Endothelial cell of umbilical vein (primary cell): Measurements from ENCODE around the gene SMAD5. TPM values are rescaled to one million over a fixed set of nuclear protein-coding genes. Genes with fewer than 3 reads are reported as not detected.

ENCODE experiments used
- BruUV-seq: library from RNA; stranded (reverse); fragments of 400-500 nt; replicated peaks from 2 replicates; lab custom pipeline; 2021; lab: Mats Ljungman, UMichigan
- CTCF ChIA-PET: fragments of 300-600, 350-600 bp; sonication (Branson Sonifier 250); formaldehyde crosslinking; loops from one replicate; lab custom pipeline; 2021; ENCODE audit warnings: antibody characterized with exemption, inconsistent platforms; lab: Charles Lee
- POLR2A ChIA-PET: fragments of 300-600, 350-600 bp; sonication (Branson Sonifier 250); formaldehyde crosslinking; loops from one replicate; lab custom pipeline; 2021; ENCODE audit warnings: antibody characterized with exemption, inconsistent platforms; lab: Charles Lee
- DNase-seq: peaks from one replicate; pipeline ENCODE4 v3.0.0-alpha.2; 2011; ENCODE audit warnings: low read depth, low spot score
- FAIRE-seq: peaks from 2 replicates; lab custom pipeline; 2011; peaks lifted over from hg19 to GRCh38; lab: Jason Lieb, UNC
- H2AFZ ChIP-seq: 2 replicates; pipeline ENCODE4 v1.6.0; 2012; ENCODE audit warnings: low read depth, low read length, control low read depth, inconsistent platforms
- H3K27ac ChIP-seq: 2 replicates; pipeline ENCODE4 v1.5.1; 2011; ENCODE audit warnings: low read depth, mild to moderate bottlenecking, control low read depth, low read length, moderate library complexity; ENCODE audit not compliant: insufficient read depth
- H3K27me3 ChIP-seq, 2 experiments: 2 replicates each; pipeline versions ENCODE4 v1.6.0 to v1.6.1; 2011; ENCODE audit warnings: low read length in 2 of 2, mixed read lengths in 1 of 2; ENCODE audit not compliant: control insufficient read depth in 2 of 2, insufficient read depth in 2 of 2
- H3K36me3 ChIP-seq, 2 experiments: 2 replicates in 1 of 2; 3 replicates in 1 of 2; pipeline ENCODE4 v1.5.1; 2011; ENCODE audit warnings: low read length in 2 of 2, mild to moderate bottlenecking in 1 of 2, moderate library complexity in 1 of 2; ENCODE audit not compliant: control insufficient read depth in 2 of 2, insufficient read depth in 2 of 2; ENCODE audit errors: extremely low read depth in 1 of 2
- H3K4me1 ChIP-seq: 3 replicates; pipeline ENCODE4 v1.5.1; 2011; ENCODE audit warnings: mild to moderate bottlenecking, low read length; ENCODE audit not compliant: control insufficient read depth, insufficient read depth; ENCODE audit errors: extremely low read depth
- H3K4me2 ChIP-seq: 2 replicates; pipeline ENCODE4 v1.6.1; 2011; ENCODE audit warnings: low read length, control low read depth, mixed read lengths; ENCODE audit not compliant: insufficient read depth
- H3K4me3 ChIP-seq, 3 experiments: fragments of 200-600 bp in 1 of 3; sonication (generic), shearing (Covaris generic) in 1 of 3; replicated peaks in 1 of 3; 2 replicates each; pipeline ENCODE4 v1.5.1; 2011 to 2016; ENCODE audit warnings: control low read depth in 3 of 3, low read length in 3 of 3, mild to moderate bottlenecking in 2 of 3, inconsistent platforms in 1 of 3, low read depth in 1 of 3, moderate library complexity in 1 of 3; ENCODE audit not compliant: insufficient read depth in 1 of 3
- H3K79me2 ChIP-seq: 2 replicates; pipeline ENCODE4 v1.6.0; 2012; ENCODE audit warnings: low read length, inconsistent platforms; ENCODE audit not compliant: control insufficient read depth, insufficient read depth
- H3K9ac ChIP-seq: replicated peaks from 2 replicates; pipeline ENCODE3; 2011; ENCODE audit warnings: low read length, control low read depth; ENCODE audit not compliant: insufficient read depth; ENCODE audit errors: extremely low read depth
- H3K9me1 ChIP-seq: replicated peaks from 3 replicates; pipeline ENCODE4 v1.6.0; 2011; ENCODE audit warnings: mild to moderate bottlenecking, low read length; ENCODE audit not compliant: control insufficient read depth, insufficient read depth; ENCODE audit errors: extremely low read depth
- H3K9me3 ChIP-seq: replicated peaks from 2 replicates; pipeline ENCODE4 v1.5.1; 2012; ENCODE audit warnings: low read length, inconsistent platforms; ENCODE audit not compliant: control insufficient read depth, insufficient read depth
- H4K20me1 ChIP-seq: replicated peaks from 2 replicates; pipeline ENCODE3; 2011; ENCODE audit warnings: mild to moderate bottlenecking, low read length; ENCODE audit not compliant: control insufficient read depth, insufficient read depth; ENCODE audit errors: extremely low read depth
- EZH2 ChIP-seq: IDR thresholded peaks from 2 replicates; pipeline ENCODE4 v1.6.1; 2012; ENCODE audit warnings: borderline replicate concordance, low read depth, mild to moderate bottlenecking, moderate library complexity, low read length, inconsistent platforms; ENCODE audit not compliant: severe bottlenecking
- FOS ChIP-seq: IDR thresholded peaks from 2 replicates; pipeline ENCODE4 v1.6.1; 2011; ENCODE audit warnings: mild to moderate bottlenecking, low read length, moderate library complexity, borderline replicate concordance; ENCODE audit not compliant: insufficient read depth
- GATA2 ChIP-seq: IDR thresholded peaks from 2 replicates; pipeline ENCODE4 v1.7.0; 2011; ENCODE audit warnings: low read depth, mild to moderate bottlenecking, moderate library complexity, mixed read lengths, low read length; ENCODE audit not compliant: insufficient read length, insufficient read depth
- JUN ChIP-seq: IDR thresholded peaks from 2 replicates; pipeline ENCODE4 v1.6.1; 2011; ENCODE audit warnings: borderline replicate concordance, low read depth; ENCODE audit not compliant: insufficient read length, insufficient read depth
- MYC ChIP-seq: IDR thresholded peaks from one replicate; pipeline ENCODE4 v1.6.1; 2011; ENCODE audit warnings: mild to moderate bottlenecking, low read depth, low read length
- POLR2A ChIP-seq: IDR thresholded peaks from 2 replicates; pipeline ENCODE4 v1.6.1; 2012; ENCODE audit warnings: low read depth, mild to moderate bottlenecking, control low read depth, low read length
- POLR2AphosphoS5 ChIP-seq: IDR thresholded peaks from 2 replicates; pipeline ENCODE4 v1.6.1; 2012; ENCODE audit warnings: low read depth, mild to moderate bottlenecking, control low read depth, low read length, moderate library complexity; ENCODE audit not compliant: insufficient read depth
- dilution Hi-C: fragments of 300-500 bp; cut with MboI; formaldehyde crosslinking; loops from one replicate; pipeline ENCODE4 v1.15.0; 2019; ENCODE audit warnings: low sequenced_read_pairs; ENCODE audit not compliant: extremely low pct_ligation_motif_present
- intact Hi-C: fragments of 100-400 bp; cut with micrococcal nuclease; formaldehyde crosslinking; loops from one replicate; pipeline ENCODE4 v1.10.0; 2022
- polyA plus RNA-seq, 4 experiments: library from polyadenylated mRNA; depleted of rRNA in 3 of 4; stranded (reverse) in 3 of 4; unstranded in 1 of 4; fragments of >200 nt; gene quantifications; 2 replicates each; pipeline versions ENCODE4 v1.2.1 to v1.2.3, GENCODE V29; 2011 to 2012; ENCODE audit warnings: missing spikeins in 1 of 4
- total RNA-seq: library from RNA; stranded (reverse); gene quantifications from 2 replicates; pipeline ENCODE4 v1.2.3, GENCODE V29; 2021
- TF ChIP-seq, protein P1 (sequence below), 2 donors: IDR thresholded peaks; 1 replicate in 1 of 2; 2 replicates in 1 of 2; pipeline ENCODE4 v1.5.1; 2011; ENCODE audit warnings: low read length in 2 of 2, mild to moderate bottlenecking in 2 of 2, moderate library complexity in 2 of 2, control low read depth in 1 of 2, inconsistent platforms in 1 of 2, low read depth in 1 of 2; ENCODE audit not compliant: insufficient read depth in 1 of 2; ENCODE audit errors: extremely low read depth in 1 of 2
- TF ChIP-seq, protein P2 (sequence below): IDR thresholded peaks from 2 replicates; pipeline ENCODE4 v1.6.1; 2011; ENCODE audit not compliant: insufficient read depth, insufficient read length

The SMAD5 gene
- total and polyA plus RNA-seq, 2 donors (not counting 3 experiments of a cell fraction or from before 2014, with no cell fraction given), result 26.0 to 66.0 TPM

DNA sequence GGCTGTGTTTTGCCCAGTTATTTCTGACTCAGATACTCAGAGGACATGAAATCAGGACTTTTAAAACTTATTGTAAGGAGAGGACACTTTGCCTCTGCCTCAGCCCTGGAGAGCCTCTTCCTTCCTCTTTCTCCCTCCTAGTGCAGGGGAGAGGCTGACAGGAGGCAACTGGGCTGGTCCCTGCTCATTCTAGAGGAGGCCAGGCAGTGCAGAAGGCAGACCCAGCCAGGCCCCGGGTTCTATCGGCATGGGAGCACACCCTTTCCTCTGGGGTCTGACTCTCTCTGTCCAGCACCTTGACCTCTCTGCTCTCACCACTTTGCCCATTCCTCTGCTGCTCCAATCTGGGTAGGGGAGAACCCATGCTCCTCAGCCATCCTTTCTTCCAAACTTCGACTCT, 76.3 kb downstream of the SMAD5 start:
- TF ChIP-seq, protein P1, sequence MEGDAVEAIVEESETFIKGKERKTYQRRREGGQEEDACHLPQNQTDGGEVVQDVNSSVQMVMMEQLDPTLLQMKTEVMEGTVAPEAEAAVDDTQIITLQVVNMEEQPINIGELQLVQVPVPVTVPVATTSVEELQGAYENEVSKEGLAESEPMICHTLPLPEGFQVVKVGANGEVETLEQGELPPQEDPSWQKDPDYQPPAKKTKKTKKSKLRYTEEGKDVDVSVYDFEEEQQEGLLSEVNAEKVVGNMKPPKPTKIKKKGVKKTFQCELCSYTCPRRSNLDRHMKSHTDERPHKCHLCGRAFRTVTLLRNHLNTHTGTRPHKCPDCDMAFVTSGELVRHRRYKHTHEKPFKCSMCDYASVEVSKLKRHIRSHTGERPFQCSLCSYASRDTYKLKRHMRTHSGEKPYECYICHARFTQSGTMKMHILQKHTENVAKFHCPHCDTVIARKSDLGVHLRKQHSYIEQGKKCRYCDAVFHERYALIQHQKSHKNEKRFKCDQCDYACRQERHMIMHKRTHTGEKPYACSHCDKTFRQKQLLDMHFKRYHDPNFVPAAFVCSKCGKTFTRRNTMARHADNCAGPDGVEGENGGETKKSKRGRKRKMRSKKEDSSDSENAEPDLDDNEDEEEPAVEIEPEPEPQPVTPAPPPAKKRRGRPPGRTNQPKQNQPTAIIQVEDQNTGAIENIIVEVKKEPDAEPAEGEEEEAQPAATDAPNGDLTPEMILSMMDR (IDR thresholded peaks at IDR 0.05; ENCODE audit: extremely low read depth in 1 of 2, insufficient read depth in 1 of 2, low read depth in 1 of 2, low read length in 2 of 2), result no peak
- no peak for TF ChIP-seq EZH2
- TF ChIP-seq POLR2A, result no peak
- TF ChIP-seq MYC, result no peak
- TF ChIP-seq JUN, result no peak
- TF ChIP-seq POLR2AphosphoS5, result no peak
- TF ChIP-seq FOS, result no peak
- TF ChIP-seq, protein P2, sequence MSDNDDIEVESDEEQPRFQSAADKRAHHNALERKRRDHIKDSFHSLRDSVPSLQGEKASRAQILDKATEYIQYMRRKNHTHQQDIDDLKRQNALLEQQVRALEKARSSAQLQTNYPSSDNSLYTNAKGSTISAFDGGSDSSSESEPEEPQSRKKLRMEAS, result no peak
- no peak for TF ChIP-seq GATA2
- no peak for DNase-seq
- FAIRE-seq, result no peak
- no peak overlapping the region for H3K4me2 ChIP-seq
- no peak overlapping the region for H3K27ac ChIP-seq
- intact Hi-C loops, result no loop called here
- peaks cover 3 to 5% of the 10 kb centered on the region in 2 experiments for H3K27me3 ChIP-seq
- H3K9me3 ChIP-seq, result no peaks in the 10 kb centered on the region
- no peak overlapping the region for H2AFZ ChIP-seq
- POLR2A ChIA-PET, result no interaction called here
- no peaks in the 10 kb centered on the region for H3K36me3 ChIP-seq
- H3K9me1 ChIP-seq, result no peaks in the 10 kb centered on the region
- no peak overlapping the region for H3K9ac ChIP-seq
- BruUV-seq, result no TSS peak
- CTCF ChIA-PET, result interaction anchor here (1.1 to 2.0 kb wide), 6 partner anchors 15 to 322 kb away, joined by 3 to 5 read pairs (median 4); no protein-coding TSS in a partner anchor
- H3K79me2 ChIP-seq, result no peaks in the 10 kb centered on the region
- no peaks in the 10 kb centered on the region for H3K4me1 ChIP-seq
- H3K4me3 ChIP-seq, result no peak overlapping the region
- H4K20me1 ChIP-seq, result no peaks in the 10 kb centered on the region
- dilution Hi-C loops, result no loop called here
